ENCODE data around the gene NAALADL2. TPM values are rescaled to one million over a fixed set of nuclear protein-coding genes. Genes with fewer than 3 reads are reported as not detected.
"Not testable (repeated sequence)": the region's sequence is repeated elsewhere in the genome, so short reads cannot be mapped to it uniquely, and the experiment has no call there.

NAALADL2 gene
- total RNA-seq, 2 experiments from 2014 or later: not detected

DNA sequence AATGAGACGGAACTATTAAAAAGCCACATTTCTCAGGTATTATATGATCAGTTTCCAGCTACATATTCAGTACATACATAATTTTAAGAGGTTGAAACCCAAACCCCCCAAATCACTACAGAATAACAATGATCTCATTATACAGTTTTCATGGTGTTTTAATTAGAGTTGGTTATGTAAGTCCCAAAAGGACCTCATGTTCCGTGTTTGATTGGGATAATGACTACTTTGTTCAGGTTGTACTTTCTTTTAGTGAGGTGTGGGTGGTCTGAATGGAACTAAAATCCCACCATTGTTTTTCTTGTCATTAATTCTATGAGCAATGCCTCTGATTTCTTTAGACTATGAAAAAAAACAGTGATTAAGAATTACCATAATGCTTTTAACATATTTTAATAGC, 905.6 kb downstream of the NAALADL2 start:
- no peaks in the 10 kb centered on the region for H3K27me3 Mint-ChIP-seq
- no peaks in the 10 kb centered on the region for H3K36me3 Mint-ChIP-seq
- DNase-seq (no peak), ATAC-seq (no peak)
- CTCF ChIA-PET: no interaction called here
- no peaks in the 10 kb centered on the region for H3K4me1 Mint-ChIP-seq
- no peaks in the 10 kb centered on the region for H3K9me3 Mint-ChIP-seq (ENCODE audit: low read depth)
- no peak overlapping the region for H3K27ac Mint-ChIP-seq
- H3K4me3 Mint-ChIP-seq: no peak overlapping the region

DNA sequence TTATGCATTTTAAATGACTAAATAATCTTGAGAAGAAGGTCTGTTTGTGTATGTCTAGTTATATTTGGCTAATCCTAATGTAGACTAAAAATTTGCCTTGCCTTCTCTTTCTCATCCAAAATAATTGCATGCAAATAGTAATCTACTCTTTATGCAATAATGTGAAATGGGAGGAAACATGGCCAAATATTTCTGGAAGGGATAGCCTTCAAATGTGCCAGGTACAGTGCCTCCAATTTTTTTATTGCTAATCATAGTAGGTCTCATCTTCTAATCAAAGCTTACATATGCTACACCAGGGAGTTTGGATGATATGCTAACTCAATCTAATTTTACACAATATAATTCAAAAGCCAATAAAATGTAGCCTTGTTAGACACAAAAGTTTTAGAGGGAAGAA, 911.3 kb downstream of the NAALADL2 start:
- no peak for ATAC-seq
- Mint-ChIP-seq H3K27me3 (no peaks in the 10 kb centered on the region), H3K4me1 (no peaks in the 10 kb centered on the region), H3K4me3 (no peak overlapping the region), H3K36me3 (no peaks in the 10 kb centered on the region), H3K9me3 (ENCODE audit: low read depth) (peaks cover 2% of the 10 kb centered on the region), H3K27ac (no peak overlapping the region)
- CTCF ChIA-PET: no interaction called here
- no peak for DNase-seq

DNA sequence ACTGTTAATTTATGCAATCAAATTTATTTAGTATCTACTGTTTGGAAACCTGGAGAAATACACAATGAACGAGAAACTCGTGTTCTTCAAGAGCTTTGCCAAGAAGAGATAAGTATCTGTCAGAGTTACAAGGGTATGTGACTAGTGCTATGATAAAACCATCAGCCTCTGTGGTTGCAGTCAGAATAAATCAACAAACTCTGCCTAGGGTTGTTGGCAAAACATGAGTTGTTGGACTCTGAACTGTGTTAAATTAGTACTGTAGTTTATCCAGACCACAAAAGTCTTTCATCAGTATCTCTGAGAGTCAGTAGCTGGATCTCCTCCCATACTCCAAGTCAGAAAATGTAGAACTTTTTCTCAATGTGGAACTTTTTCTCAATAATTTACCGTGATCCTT, 918.4 kb downstream of the NAALADL2 start:
- Mint-ChIP-seq H3K9me3 (ENCODE audit: low read depth) (peaks cover 4% of the 10 kb centered on the region), H3K27me3 (no peaks in the 10 kb centered on the region), H3K4me1 (no peaks in the 10 kb centered on the region), H3K27ac (no peak overlapping the region), H3K36me3 (no peaks in the 10 kb centered on the region), H3K4me3 (no peak overlapping the region)
- ATAC-seq (no peak), DNase-seq (no peak)
- CTCF ChIA-PET: no interaction called here

DNA sequence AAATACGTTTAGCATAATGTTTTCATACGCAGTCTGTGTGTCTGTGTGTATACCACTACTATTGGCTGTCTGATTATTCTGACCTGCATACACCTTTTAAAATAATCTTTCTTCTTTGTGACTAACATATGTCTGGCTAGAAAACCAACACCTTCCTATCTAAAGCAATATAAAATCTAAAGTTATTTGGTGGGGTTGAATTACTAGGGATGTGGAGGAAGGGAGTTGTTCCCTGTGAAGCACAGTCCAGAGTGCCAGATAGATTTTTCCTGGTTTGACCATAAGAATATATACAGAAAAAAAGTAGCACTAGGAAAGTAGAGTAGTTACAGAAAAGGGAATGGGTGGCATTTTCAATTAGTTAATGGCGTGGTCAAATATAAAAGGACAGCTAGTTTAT, 918.8 kb downstream of the NAALADL2 start:
- no peaks in the 10 kb centered on the region for H3K36me3 Mint-ChIP-seq
- no peak overlapping the region for H3K27ac Mint-ChIP-seq
- ATAC-seq (no peak), DNase-seq (no peak)
- CTCF ChIA-PET: no interaction called here
- H3K4me1 Mint-ChIP-seq: no peaks in the 10 kb centered on the region
- peaks cover 4% of the 10 kb centered on the region for H3K9me3 Mint-ChIP-seq (ENCODE audit: low read depth)
- H3K4me3 Mint-ChIP-seq: no peak overlapping the region
- H3K27me3 Mint-ChIP-seq: no peaks in the 10 kb centered on the region

DNA sequence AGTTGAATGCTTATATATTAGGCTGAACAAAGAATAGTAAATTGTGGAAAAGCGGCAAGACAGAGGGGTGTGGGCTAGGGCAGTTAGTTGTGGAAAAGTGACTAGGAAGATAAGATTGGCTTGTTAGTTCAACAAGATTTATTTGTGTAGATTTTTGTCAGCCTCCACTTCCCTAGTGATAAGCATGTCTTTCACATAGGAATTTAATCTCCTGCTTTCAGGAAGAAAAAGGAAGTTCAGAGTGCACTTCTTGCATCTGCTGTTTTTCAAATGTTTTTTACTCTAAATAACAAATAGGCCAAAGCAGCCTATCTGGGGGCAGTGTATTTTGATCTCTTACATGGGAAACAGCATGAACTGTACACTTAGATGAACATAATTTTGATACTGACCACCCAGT, 919.9 kb downstream of the NAALADL2 start:
- Mint-ChIP-seq H3K4me1 (no peaks in the 10 kb centered on the region), H3K9me3 (ENCODE audit: low read depth) (peaks cover 3% of the 10 kb centered on the region), H3K27me3 (no peaks in the 10 kb centered on the region), H3K4me3 (no peak overlapping the region), H3K27ac (no peak overlapping the region), H3K36me3 (no peaks in the 10 kb centered on the region)
- ATAC-seq (no peak), DNase-seq (no peak)
- CTCF ChIA-PET: no interaction called here

DNA sequence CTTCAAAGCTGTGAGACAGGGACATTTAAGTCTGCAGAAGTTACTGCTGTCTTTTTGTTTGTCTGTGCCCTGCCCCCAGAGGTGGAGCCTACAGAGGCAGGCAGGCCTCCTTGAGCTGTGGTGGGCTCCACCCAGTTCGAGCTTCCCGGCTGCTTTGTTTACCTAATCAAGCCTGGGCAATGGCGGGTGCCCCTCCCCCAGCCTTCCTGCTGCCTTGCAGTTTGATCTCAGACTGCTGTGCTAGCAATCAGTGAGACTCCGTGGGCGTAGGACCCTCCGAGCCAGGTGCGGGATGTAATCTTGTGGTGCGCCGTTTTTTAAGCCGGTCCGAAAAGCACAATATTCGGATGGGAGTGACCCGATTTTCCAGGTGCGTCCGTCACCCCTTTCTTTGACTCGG, 928.0 kb downstream of the NAALADL2 start:
- H3K4me1 Mint-ChIP-seq; H3K36me3 Mint-ChIP-seq; DNase-seq; H3K9me3 Mint-ChIP-seq (ENCODE audit: low read depth); ATAC-seq; H3K27me3 Mint-ChIP-seq; H3K4me3 Mint-ChIP-seq; H3K27ac Mint-ChIP-seq; CTCF ChIA-PET: not testable (repeated sequence)

DNA sequence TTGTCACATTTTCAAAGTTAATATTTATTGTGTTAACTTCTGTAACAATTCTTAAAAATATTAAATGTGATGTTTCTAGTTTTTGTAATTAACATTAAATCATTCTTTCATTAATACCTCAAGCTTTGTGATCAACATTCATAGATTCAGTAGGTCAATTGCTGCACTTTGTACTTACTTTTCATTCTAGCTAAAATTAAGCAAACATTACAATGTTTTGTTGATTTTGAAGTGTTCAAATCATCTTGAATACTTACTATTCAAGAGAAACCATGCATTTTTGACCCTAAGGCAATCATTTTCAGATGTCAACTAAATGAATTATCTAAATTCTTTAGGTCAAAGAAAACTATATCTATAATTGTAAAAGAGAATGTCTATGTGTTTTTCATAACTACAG, 933.1 kb downstream of the NAALADL2 start:
- DNase-seq (no peak), ATAC-seq (no peak)
- CTCF ChIA-PET: no interaction called here
- Mint-ChIP-seq H3K9me3 (ENCODE audit: low read depth) (peaks cover 5% of the 10 kb centered on the region), H3K27me3 (no peaks in the 10 kb centered on the region), H3K4me1 (no peaks in the 10 kb centered on the region), H3K27ac (no peak overlapping the region), H3K36me3 (no peaks in the 10 kb centered on the region), H3K4me3 (no peak overlapping the region)

DNA sequence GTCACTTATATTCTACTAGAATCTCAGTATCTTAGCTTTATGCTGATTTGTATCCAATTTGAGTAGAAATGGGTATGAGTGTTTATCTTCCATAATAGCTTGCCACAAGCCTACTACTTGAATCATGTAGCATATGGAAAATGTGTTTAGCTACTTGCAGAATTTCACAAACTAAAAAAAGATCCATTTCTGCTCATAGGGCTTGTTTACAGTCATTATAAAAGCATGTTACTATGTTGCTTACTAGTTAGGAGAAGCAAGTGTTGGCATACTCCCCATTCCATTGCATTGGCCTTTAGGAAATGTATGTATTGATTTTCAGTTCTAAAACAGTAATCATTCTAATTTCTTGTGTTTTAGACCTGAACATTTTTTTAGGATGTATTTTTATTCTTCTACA, 939.2 kb downstream of the NAALADL2 start:
- no peaks in the 10 kb centered on the region for H3K4me1 Mint-ChIP-seq
- ATAC-seq: no peak
- DNase-seq: no peak
- H3K36me3 Mint-ChIP-seq: no peaks in the 10 kb centered on the region
- H3K27me3 Mint-ChIP-seq: no peaks in the 10 kb centered on the region
- CTCF ChIA-PET: no interaction called here
- peaks cover 3% of the 10 kb centered on the region for H3K9me3 Mint-ChIP-seq (ENCODE audit: low read depth)
- H3K27ac Mint-ChIP-seq: no peak overlapping the region
- H3K4me3 Mint-ChIP-seq: no peak overlapping the region

DNA sequence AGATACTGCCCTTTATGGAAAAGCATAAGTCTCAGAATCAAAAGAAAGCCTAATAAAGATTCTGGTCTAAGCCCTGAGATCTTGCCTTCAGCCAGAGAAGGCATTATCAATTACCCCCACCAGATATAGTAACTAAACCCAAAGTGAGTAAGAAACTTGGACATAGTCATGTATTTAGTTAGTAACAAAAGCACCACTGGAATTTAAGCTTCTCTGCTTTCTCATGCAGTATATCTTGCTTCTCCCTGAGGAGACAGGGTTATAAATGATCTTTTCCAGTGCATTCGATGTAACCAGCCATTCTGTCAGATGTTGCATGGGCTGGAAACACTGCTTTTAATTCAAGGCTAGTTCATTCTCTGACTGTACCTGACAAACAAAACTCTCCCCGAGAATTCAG, 946.7 kb downstream of the NAALADL2 start:
- Mint-ChIP-seq H3K27ac (no peak overlapping the region), H3K27me3 (no peaks in the 10 kb centered on the region), H3K4me3 (no peak overlapping the region), H3K4me1 (no peaks in the 10 kb centered on the region), H3K36me3 (no peaks in the 10 kb centered on the region), H3K9me3 (ENCODE audit: low read depth) (peaks cover 2% of the 10 kb centered on the region)
- CTCF ChIA-PET: no interaction called here
- ATAC-seq: no peak
- no peak for DNase-seq

DNA sequence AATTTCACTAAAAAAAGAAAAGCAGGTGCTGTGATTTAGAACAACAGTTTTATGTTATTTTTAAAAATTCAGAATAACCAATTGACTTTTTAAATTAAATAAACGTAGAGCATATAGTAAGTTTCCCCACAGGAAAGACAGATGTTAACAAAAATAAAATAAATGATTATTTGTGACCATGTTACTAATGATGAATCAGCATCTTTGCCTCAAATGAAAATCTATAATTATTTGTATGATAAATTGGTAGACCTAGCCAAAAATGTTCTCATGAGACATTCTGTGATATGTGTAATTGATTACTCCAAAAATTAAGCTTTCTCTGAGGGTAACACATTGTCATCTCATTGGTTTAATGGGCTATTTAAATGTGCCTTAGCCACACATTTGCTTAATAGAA, 948.0 kb downstream of the NAALADL2 start:
- DNase-seq (no peak), ATAC-seq (no peak)
- CTCF ChIA-PET: no interaction called here
- Mint-ChIP-seq H3K27me3 (no peaks in the 10 kb centered on the region), H3K9me3 (ENCODE audit: low read depth) (peaks cover 5% of the 10 kb centered on the region), H3K27ac (no peak overlapping the region), H3K4me3 (no peak overlapping the region), H3K36me3 (no peaks in the 10 kb centered on the region), H3K4me1 (no peaks in the 10 kb centered on the region)

DNA sequence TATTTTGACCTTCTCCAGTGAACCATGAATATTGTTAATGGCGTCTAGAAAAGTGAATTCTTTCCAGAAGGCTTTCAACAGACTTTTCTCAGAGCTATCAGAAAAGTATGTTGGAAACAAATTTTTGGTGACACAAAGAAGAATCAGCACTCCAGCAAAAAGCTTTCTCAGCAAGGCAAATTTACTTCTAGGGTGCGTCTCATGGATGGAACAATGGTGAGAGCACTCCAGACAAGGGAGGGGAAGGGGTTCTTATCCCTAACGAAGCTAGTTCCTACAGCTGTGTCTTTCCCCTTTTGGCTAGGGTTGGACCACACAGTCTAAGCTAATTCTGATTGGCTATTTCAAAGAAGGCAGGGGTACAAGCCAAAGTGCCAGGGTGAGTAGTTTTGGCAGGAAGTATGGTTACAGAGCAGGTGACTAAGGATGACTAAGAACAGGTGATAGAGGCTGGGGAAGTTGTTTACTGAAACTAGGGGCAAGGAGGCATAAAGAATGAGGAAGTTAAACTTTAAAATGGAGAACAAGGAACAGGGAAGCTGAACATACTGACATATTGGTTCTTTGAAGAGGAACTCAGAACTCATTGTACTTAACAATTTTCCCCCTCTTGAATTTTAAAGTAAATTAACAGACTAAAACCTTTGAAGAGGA, 959.8 kb downstream of the NAALADL2 start:
- no peak overlapping the region for H3K27ac Mint-ChIP-seq
- H3K27me3 Mint-ChIP-seq: no peaks in the 10 kb centered on the region
- H3K36me3 Mint-ChIP-seq: no peaks in the 10 kb centered on the region
- H3K4me3 Mint-ChIP-seq: no peak overlapping the region
- ATAC-seq (no peak), DNase-seq (no peak)
- CTCF ChIA-PET: no interaction called here
- peaks cover 11% of the 10 kb centered on the region for H3K9me3 Mint-ChIP-seq (ENCODE audit: low read depth)
- no peaks in the 10 kb centered on the region for H3K4me1 Mint-ChIP-seq

DNA sequence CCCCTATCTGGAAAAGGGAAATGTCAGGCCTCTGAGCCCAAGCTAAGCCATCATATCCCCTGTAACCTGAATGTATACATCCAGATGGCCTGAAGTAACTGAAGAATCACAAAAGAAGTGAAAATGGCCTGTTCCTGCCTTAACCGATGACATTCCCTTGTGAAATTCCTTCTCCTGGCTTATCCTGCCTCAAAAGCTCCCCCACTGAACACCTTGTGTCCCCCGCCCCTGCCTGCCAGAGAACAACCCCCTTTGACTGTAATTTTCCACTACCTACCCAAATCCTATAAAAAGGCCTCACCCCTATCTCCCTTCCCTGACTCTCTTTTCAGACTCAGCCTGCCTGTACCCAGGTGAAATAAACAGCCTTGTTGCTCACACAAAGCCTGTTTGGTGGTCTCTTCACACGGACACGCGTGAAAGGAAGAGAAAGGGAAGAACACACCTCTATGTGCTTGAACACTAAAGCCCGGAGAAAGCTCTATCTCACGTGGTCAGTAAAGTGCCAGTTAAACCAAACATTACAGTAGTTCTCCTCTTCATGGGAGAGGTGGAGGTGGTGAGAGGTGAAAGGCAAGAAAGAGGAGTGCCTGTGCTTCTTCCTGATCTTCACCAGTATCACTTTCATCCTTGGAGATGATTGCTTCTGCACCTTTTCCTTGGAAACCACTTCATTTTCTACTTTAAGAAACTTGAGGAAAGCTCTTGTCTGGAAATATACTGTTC, 963.8 kb downstream of the NAALADL2 start:
- H3K4me3 Mint-ChIP-seq; DNase-seq; H3K4me1 Mint-ChIP-seq; ATAC-seq; H3K36me3 Mint-ChIP-seq; CTCF ChIA-PET; H3K9me3 Mint-ChIP-seq (ENCODE audit: low read depth); H3K27me3 Mint-ChIP-seq; H3K27ac Mint-ChIP-seq: not testable (repeated sequence)

DNA sequence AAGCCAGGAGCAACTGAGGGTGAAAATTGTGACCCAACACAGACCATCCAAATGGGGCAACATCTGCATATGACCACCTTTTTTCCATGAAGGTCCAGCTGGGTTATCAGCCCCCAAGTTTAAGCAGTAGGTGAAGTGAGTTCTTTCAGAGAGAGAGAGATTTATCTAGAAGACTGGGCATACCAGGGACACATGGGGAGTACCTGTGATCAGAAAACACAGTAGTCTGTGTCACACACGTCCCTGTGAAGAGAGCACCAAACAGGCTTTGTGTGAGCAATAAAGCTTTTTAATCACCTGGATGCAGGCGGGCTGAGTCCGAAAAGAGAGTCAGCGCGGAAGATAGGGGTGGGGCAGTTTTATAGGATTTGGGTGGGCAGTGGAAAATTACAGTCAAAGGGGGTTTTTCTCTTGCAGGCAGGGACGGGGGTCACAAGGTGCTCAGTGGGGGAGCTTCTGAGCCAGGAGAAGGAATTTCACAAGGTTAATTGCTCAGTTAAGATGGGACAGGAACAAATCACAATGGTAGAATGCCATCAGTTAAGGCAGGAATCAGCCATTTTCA, 966.0 kb downstream of the NAALADL2 start:
- H3K36me3 Mint-ChIP-seq; H3K4me1 Mint-ChIP-seq; CTCF ChIA-PET; DNase-seq; H3K27me3 Mint-ChIP-seq; ATAC-seq; H3K27ac Mint-ChIP-seq; H3K9me3 Mint-ChIP-seq (ENCODE audit: low read depth); H3K4me3 Mint-ChIP-seq: not testable (repeated sequence)

DNA sequence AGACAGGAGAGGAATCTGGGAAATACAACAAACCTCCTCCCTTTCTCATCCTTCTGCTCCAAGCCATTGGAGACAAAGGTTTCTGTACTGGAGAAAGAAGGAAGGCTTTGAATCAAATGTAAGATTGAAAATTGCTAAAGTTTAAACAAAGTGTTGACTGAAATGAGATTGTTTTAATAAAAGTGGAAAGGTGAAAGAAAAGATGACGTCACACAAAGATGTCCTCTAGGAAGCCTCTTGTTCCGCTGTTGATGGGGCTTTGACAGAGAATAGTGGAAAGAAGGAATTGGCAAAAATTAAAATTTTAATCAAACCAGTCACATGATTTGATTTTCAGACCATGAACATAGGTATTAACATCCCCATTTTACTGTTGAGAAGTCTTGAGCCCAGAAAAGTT, 967.6 kb downstream of the NAALADL2 start:
- Mint-ChIP-seq H3K9me3 (ENCODE audit: low read depth) (no peaks in the 10 kb centered on the region), H3K4me3 (no peak overlapping the region), H3K27ac (no peak overlapping the region), H3K27me3 (no peaks in the 10 kb centered on the region), H3K4me1 (no peaks in the 10 kb centered on the region), H3K36me3 (no peaks in the 10 kb centered on the region)
- ATAC-seq (no peak), DNase-seq (no peak)
- CTCF ChIA-PET: no interaction called here
